Kidney (tissue), 14 donors: ENCODE results near the gene ERC2. TPM values are rescaled to one million over a fixed set of nuclear protein-coding genes. Genes with fewer than 3 reads are reported as not detected.

ENCODE experiments used
- DNase-seq, 5 donors: peaks; one replicate each; pipeline ENCODE4 v3.0.0-alpha.2; 2013 to 2020
- FAIRE-seq: peaks from 2 replicates; lab custom pipeline; 2012; peaks lifted over from hg19 to GRCh38; lab: Jason Lieb, UNC
- H3K27ac ChIP-seq, 2 donors: one replicate each; pipeline ENCODE4 v1.7.0; 2013; ENCODE audit warnings: low read depth in 2 of 2, low read length in 2 of 2, inconsistent platforms in 1 of 2
- H3K27me3 ChIP-seq: one replicate; pipeline ENCODE4 v1.7.1; 2013; ENCODE audit warnings: low read length, inconsistent platforms; ENCODE audit not compliant: control insufficient read depth, insufficient read depth
- H3K36me3 ChIP-seq, 3 donors: one replicate each; pipeline versions ENCODE4 v1.7.0 to v1.7.1; 2013; ENCODE audit warnings: low read length in 3 of 3, control low read depth in 1 of 3, inconsistent platforms in 1 of 3; ENCODE audit not compliant: insufficient read depth in 3 of 3, control insufficient read depth in 2 of 3
- H3K4me1 ChIP-seq, 3 donors: one replicate each; pipeline versions ENCODE4 v1.7.0 to v1.7.1; 2013; ENCODE audit warnings: low read length in 3 of 3, inconsistent platforms in 1 of 3, low read depth in 1 of 3; ENCODE audit not compliant: control insufficient read depth in 2 of 3, insufficient read depth in 2 of 3
- H3K4me3 ChIP-seq, 3 donors: one replicate each; pipeline versions ENCODE4 v1.7.0 to v1.8.1; 2013; ENCODE audit warnings: low read length in 3 of 3, control low read depth in 1 of 3, inconsistent platforms in 1 of 3
- H3K9ac ChIP-seq, 3 donors: one replicate each; pipeline versions ENCODE4 v1.7.0 to v1.7.1; 2013; ENCODE audit warnings: low read length in 3 of 3, control low read depth in 1 of 3, inconsistent platforms in 1 of 3
- H3K9me3 ChIP-seq, 3 donors: one replicate each; pipeline versions ENCODE4 v1.7.0 to v1.7.1; 2013; ENCODE audit warnings: low read length in 3 of 3, control low read depth in 1 of 3, inconsistent platforms in 1 of 3; ENCODE audit not compliant: control insufficient read depth in 2 of 3, insufficient read depth in 1 of 3
- CTCF ChIP-seq: IDR thresholded peaks from 3 replicates; pipeline ENCODE4 v1.5.1; 2012; ENCODE audit warnings: mild to moderate bottlenecking, moderate library complexity, borderline replicate concordance; ENCODE audit not compliant: insufficient read depth; ENCODE audit errors: extremely low read depth
- intact Hi-C: fragments of 100-400 bp; cut with DNase I; formaldehyde crosslinking; loops from one replicate; pipeline ENCODE4 v1.11.1; 2022
- polyA plus RNA-seq: library from polyadenylated mRNA; stranded (reverse); fragments of 350-450 nt; fragmentation: Illumina TruSeq; extraction: RNeasy Lipid Tissue Mini Kit (QIAGEN cat#74804); gene quantifications from one replicate; pipeline ENCODE4 v1.2.3, GENCODE V29; 2014; ENCODE audit warnings: low read depth, low replicate concordance; ENCODE audit not compliant: insufficient read depth
- total RNA-seq: library from RNA; stranded (reverse); fragmentation: NEBNext Ultra II Directional; extraction: Animal tissue kit (Norgen Biotek cat#: 25700); gene quantifications from one replicate; pipeline ENCODE4 v1.2.1, GENCODE V29; 2021
- donor health status: control.
- donor health status: control.
- donor health status: control.
- donor health status: control.
- donor health status: control.
- donor health status: DM: yes; HTN: yes; CAD: no.
- donor health status: Normal renal cell carcinoma (clear cell type).

ERC2 gene
- total and polyA plus RNA-seq, 2 donors from 2014 or later, result 0.92 to 3.8 TPM

DNA sequence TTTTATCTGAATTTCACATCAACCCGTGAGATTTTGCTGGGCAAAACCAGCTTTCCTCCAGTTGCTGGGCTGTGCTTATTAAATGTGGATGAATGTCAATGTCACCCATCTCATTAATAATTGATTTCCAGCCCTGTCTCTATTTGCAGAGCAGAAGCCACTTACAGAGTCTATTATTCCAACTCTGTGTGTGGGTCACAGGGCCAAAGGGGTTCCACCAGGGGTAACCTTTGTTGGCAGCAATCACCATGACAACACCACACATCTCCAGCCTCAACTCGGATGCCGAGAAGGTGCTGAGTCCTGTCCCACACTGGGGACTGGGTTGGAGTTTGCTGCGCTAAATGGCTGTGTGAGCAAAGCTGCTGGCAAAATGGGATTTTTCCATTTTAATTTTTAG lies 930.1 kb downstream of the ERC2 start:
- Histone ChIP-seq H3K9ac (no peak overlapping the region), H3K27me3 (no peaks in the 10 kb centered on the region), H3K9me3 (no peaks in the 10 kb centered on the region), H3K4me1 (no peaks in the 10 kb centered on the region), H3K27ac (no peak overlapping the region), H3K36me3 (no peaks in the 10 kb centered on the region), H3K4me3 (no peak overlapping the region)
- FAIRE-seq (no peak), DNase-seq (peak in 1 of 5 donors; percentile 42)
- intact Hi-C loops, result no loop called here
- no peak for TF ChIP-seq CTCF

GRCh38 chr3:55537563-55537962 lies 930.7 kb downstream of the ERC2 start:
- no peak for TF ChIP-seq CTCF
- H3K9me3 ChIP-seq, result no peaks in the 10 kb centered on the region
- no peak for FAIRE-seq
- intact Hi-C loops, result no loop called here
- no peak overlapping the region for H3K4me3 ChIP-seq
- H3K4me1 ChIP-seq, result no peaks in the 10 kb centered on the region
- no peak overlapping the region for H3K27ac ChIP-seq
- H3K36me3 ChIP-seq, result no peaks in the 10 kb centered on the region
- H3K9ac ChIP-seq, result no peak overlapping the region
- no peaks in the 10 kb centered on the region for H3K27me3 ChIP-seq
- no peak for DNase-seq

DNA sequence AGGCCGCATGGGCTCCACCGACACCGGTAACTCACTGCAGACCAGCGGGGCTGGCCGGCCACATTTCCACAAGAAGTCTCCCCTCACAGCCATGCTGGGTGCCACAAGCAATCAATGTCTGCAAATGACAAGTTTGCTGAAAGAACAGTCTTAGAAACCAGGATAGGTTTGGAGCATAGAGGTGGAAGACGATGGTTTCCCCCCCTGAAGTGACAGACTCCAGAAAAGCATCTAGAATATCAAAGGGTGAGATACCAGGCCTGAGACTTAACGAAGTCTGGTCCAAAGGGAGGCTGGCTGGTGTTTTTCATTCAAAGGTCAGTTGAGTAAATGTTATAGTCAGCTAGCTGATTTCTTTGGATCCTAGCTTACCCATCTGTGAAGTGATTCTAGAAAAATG lies 931.1 kb downstream of the ERC2 start:
- FAIRE-seq (no peak), DNase-seq (no peak)
- H3K9ac ChIP-seq, result no peak overlapping the region
- no peaks in the 10 kb centered on the region for H3K9me3 ChIP-seq
- H3K27ac ChIP-seq, result no peak overlapping the region
- no peaks in the 10 kb centered on the region for H3K27me3 ChIP-seq
- H3K36me3 ChIP-seq, result no peaks in the 10 kb centered on the region
- TF ChIP-seq CTCF, result no peak
- H3K4me1 ChIP-seq, result no peaks in the 10 kb centered on the region
- H3K4me3 ChIP-seq, result no peak overlapping the region
- intact Hi-C loops, result no loop called here

- no peak for DNase-seq
- no peak for FAIRE-seq
- H3K27ac ChIP-seq, result no peak overlapping the region
- H3K9ac ChIP-seq, result no peak overlapping the region
- no peaks in the 10 kb centered on the region for H3K4me1 ChIP-seq
- intact Hi-C loops, result no loop called here
- H3K36me3 ChIP-seq, result no peaks in the 10 kb centered on the region
- H3K4me3 ChIP-seq, result no peak overlapping the region
- H3K9me3 ChIP-seq, result no peaks in the 10 kb centered on the region
- H3K27me3 ChIP-seq, result no peaks in the 10 kb centered on the region
- no peak for TF ChIP-seq CTCF
These were observed 933.4 kb downstream of the ERC2 start for GRCh38 chr3:55534876-55535275.
